Neural cell (in vitro differentiated cells): ENCODE measurements around the gene NPHP4. TPM values are rescaled to one million over a fixed set of nuclear protein-coding genes. Genes with fewer than 3 reads are reported as not detected.
A peak's percentile ranks its signal among the peaks of the same experiment; 100 is the strongest.

ENCODE experiments used
- H2AFZ ChIP-seq: fragments of 200-600, 300-800 bp; sonication (generic), shearing (Covaris generic); 2 replicates; pipeline ENCODE4 v1.6.0; 2014; ENCODE audit warnings: low read depth, mild to moderate bottlenecking, antibody characterized with exemption, low read length, moderate library complexity
- H3F3A ChIP-seq: fragments of 200-600 bp; shearing (Covaris generic); 2 replicates; pipeline ENCODE4 v1.6.1; 2016; ENCODE audit warnings: mild to moderate bottlenecking, moderate library complexity, mixed read lengths, antibody characterized with exemption, low read length; ENCODE audit not compliant: insufficient read depth, poor library complexity, severe bottlenecking
- H3K27ac ChIP-seq: fragments of 200-600, 300-800 bp; sonication (generic), shearing (Covaris generic); 2 replicates; pipeline ENCODE4 v1.5.1; 2014; ENCODE audit warnings: mild to moderate bottlenecking, low read length, moderate library complexity
- H3K27me3 ChIP-seq: fragments of 300-800, 200-600 bp; sonication (generic), shearing (Covaris generic); 2 replicates; pipeline ENCODE4 v1.6.0; 2014; ENCODE audit warnings: mild to moderate bottlenecking, low read depth, low read length, moderate library complexity; ENCODE audit not compliant: insufficient read depth
- H3K36me3 ChIP-seq: fragments of 300-800, 200-600 bp; sonication (generic), shearing (Covaris generic); 2 replicates; pipeline ENCODE4 v1.5.1; 2014; ENCODE audit warnings: mild to moderate bottlenecking, antibody characterized with exemption, low read length, moderate library complexity; ENCODE audit not compliant: insufficient read depth
- H3K4me2 ChIP-seq: fragments of 300-800, 200-600 bp; sonication (generic), shearing (Covaris generic); 2 replicates; pipeline ENCODE4 v1.6.0; 2014; ENCODE audit warnings: mild to moderate bottlenecking, low read length
- H3K4me3 ChIP-seq: fragments of 300-800, 200-600 bp; sonication (generic), shearing (Covaris generic); 2 replicates; pipeline ENCODE4 v1.5.1; 2014; ENCODE audit warnings: mild to moderate bottlenecking, low read length, moderate library complexity
- H3K79me2 ChIP-seq: fragments of 200-600 bp; shearing (Covaris generic); replicated peaks from 2 replicates; pipeline ENCODE4 v1.6.0; 2014; ENCODE audit warnings: mild to moderate bottlenecking, low read length, moderate library complexity; ENCODE audit not compliant: insufficient read depth
- H3K9ac ChIP-seq: fragments of 300-800, 200-600 bp; sonication (generic), shearing (Covaris generic); 2 replicates; pipeline ENCODE4 v1.6.1; 2016; ENCODE audit warnings: mild to moderate bottlenecking, low read length, mixed read lengths
- H3K9me2 ChIP-seq: fragments of 200-600 bp; shearing (Covaris generic); 2 replicates; pipeline ENCODE4 v1.6.1; 2016; ENCODE audit warnings: mild to moderate bottlenecking, low read length, mixed read lengths; ENCODE audit not compliant: insufficient read depth
- H3K9me3 ChIP-seq: fragments of 200-600, 300-800 bp; sonication (generic), shearing (Covaris generic); 2 replicates; pipeline ENCODE4 v1.6.1; 2016; ENCODE audit warnings: mild to moderate bottlenecking, mixed run types, low read length, moderate library complexity, mixed read lengths
- H4K20me1 ChIP-seq: fragments of 200-600 bp; shearing (Covaris generic); 2 replicates; pipeline ENCODE4 v1.6.1; 2016; ENCODE audit warnings: mild to moderate bottlenecking, mixed run types; ENCODE audit not compliant: insufficient read depth
- CTCF ChIP-seq: fragments of 450-650 bp; IDR thresholded peaks from 2 replicates; pipeline ENCODE4 v1.5.1; 2014; ENCODE audit warnings: antibody characterized with exemption, mild to moderate bottlenecking, moderate library complexity; ENCODE audit not compliant: poor library complexity, severe bottlenecking
- EP300 ChIP-seq: fragments of 450-650 bp; conservative IDR thresholded peaks from 2 replicates; pipeline ENCODE4 v1.6.1; 2014; ENCODE audit warnings: antibody characterized with exemption, mild to moderate bottlenecking, moderate library complexity; ENCODE audit not compliant: poor library complexity, severe bottlenecking
- EZH2 ChIP-seq: fragments of 200-600, 300-800 bp; shearing (Covaris generic), sonication (generic); IDR thresholded peaks from 2 replicates; pipeline ENCODE4 v1.6.1; 2014; ENCODE audit warnings: antibody characterized with exemption, low read length, borderline replicate concordance, mild to moderate bottlenecking; ENCODE audit not compliant: insufficient read depth, poor library complexity, severe bottlenecking
- MXI1 ChIP-seq: fragments of 450-650 bp; conservative IDR thresholded peaks from 2 replicates; pipeline ENCODE4 v1.6.1; 2014; ENCODE audit warnings: antibody characterized with exemption, mild to moderate bottlenecking; ENCODE audit not compliant: poor library complexity, severe bottlenecking
- POLR2AphosphoS5 ChIP-seq: IDR thresholded peaks from 2 replicates; pipeline ENCODE4 v1.6.1; 2012
- RAD21 ChIP-seq: fragments of 450-650 bp; conservative IDR thresholded peaks from 2 replicates; pipeline ENCODE4 v1.6.1; 2014; ENCODE audit warnings: antibody characterized with exemption, mild to moderate bottlenecking, moderate library complexity
- REST ChIP-seq: IDR thresholded peaks from 2 replicates; pipeline ENCODE4 v1.6.1; 2012; ENCODE audit warnings: borderline replicate concordance
- SMC3 ChIP-seq: fragments of 450-650 bp; conservative IDR thresholded peaks from 2 replicates; pipeline ENCODE4 v1.6.1; 2014; ENCODE audit warnings: antibody characterized with exemption, mild to moderate bottlenecking, moderate library complexity; ENCODE audit not compliant: poor library complexity
- TAF1 ChIP-seq: IDR thresholded peaks from 2 replicates; pipeline ENCODE4 v1.6.1; 2012; ENCODE audit warnings: low read depth
- polyA plus RNA-seq: library from polyadenylated mRNA; depleted of rRNA; stranded (reverse); fragments of >200 nt; gene quantifications from 2 replicates; pipeline ENCODE4 v1.2.3, GENCODE V29; 2014

The NPHP4 gene
- polyA plus RNA-seq, 1 donor from 2014 or later: 17.1 TPM

GRCh38 chr1:5849550-5849949 is 142.7 kb downstream of the NPHP4 start:
- Histone ChIP-seq H3K9ac (no peak overlapping the region), H3K9me2 (no peaks in the 10 kb centered on the region), H3K79me2 (no peaks in the 10 kb centered on the region), H3K4me3 (no peak overlapping the region), H2AFZ (no peak overlapping the region), H3K4me2 (no peak overlapping the region), H3K36me3 (no peaks in the 10 kb centered on the region), H3K27me3 (no peaks in the 10 kb centered on the region), H3K9me3 (no peaks in the 10 kb centered on the region), H3F3A (no peaks in the 10 kb centered on the region), H3K27ac (no peak overlapping the region), H4K20me1 (no peaks in the 10 kb centered on the region)
- no peak for TF ChIP-seq POLR2AphosphoS5
- TF ChIP-seq EZH2: no peak
- TF ChIP-seq EP300: no peak
- TF ChIP-seq REST: no peak
- no peak for TF ChIP-seq CTCF
- no peak for TF ChIP-seq RAD21
- no peak for TF ChIP-seq TAF1
- no peak for TF ChIP-seq MXI1
- no peak for TF ChIP-seq SMC3

- Histone ChIP-seq H2AFZ (no peak overlapping the region), H3K9ac (no peak overlapping the region)
- no peak for TF ChIP-seq TAF1
- TF ChIP-seq REST: peak; percentile 69
Observed at GRCh38 chr1:5847013-5847659, 145.1 kb downstream of the NPHP4 start.

More at GRCh38 chr1:5847013-5847659, 145.1 kb downstream of the NPHP4 start:
- Histone ChIP-seq H3F3A (no peaks in the 10 kb centered on the region), H3K27me3 (no peaks in the 10 kb centered on the region), H4K20me1 (no peaks in the 10 kb centered on the region), H3K27ac (no peak overlapping the region), H3K36me3 (no peaks in the 10 kb centered on the region), H3K9me3 (no peaks in the 10 kb centered on the region), H3K79me2 (no peaks in the 10 kb centered on the region), H3K4me3 (no peak overlapping the region), H3K9me2 (no peaks in the 10 kb centered on the region), H3K4me2 (no peak overlapping the region)
